Ectodermal cell (in vitro differentiated cells): ENCODE data around the gene SYNDIG1.
"Not testable (repeated sequence)": the region's sequence is repeated elsewhere in the genome, so short reads cannot be mapped to it uniquely, and the experiment has no call there.

Experiments
- H3K27ac ChIP-seq: 2 replicates; pipeline ENCODE4 v1.7.0; 2013; ENCODE audit warnings: mild to moderate bottlenecking, low read depth, low read length; ENCODE audit not compliant: insufficient read depth, poor library complexity, severe bottlenecking
- H3K27me3 ChIP-seq: 2 replicates; pipeline ENCODE4 v1.7.0; 2013; ENCODE audit warnings: mild to moderate bottlenecking, low read length; ENCODE audit not compliant: insufficient read depth, control insufficient read depth, poor library complexity, severe bottlenecking
- H3K36me3 ChIP-seq: one replicate; pipeline ENCODE4 v1.7.0; 2013; ENCODE audit warnings: low read length; ENCODE audit not compliant: control insufficient read depth, insufficient read depth
- H3K4me1 ChIP-seq: one replicate; pipeline ENCODE4 v1.7.0; 2013; ENCODE audit warnings: low read length; ENCODE audit not compliant: control insufficient read depth, insufficient read depth
- H3K4me3 ChIP-seq: 2 replicates; pipeline ENCODE4 v1.7.0; 2013; ENCODE audit warnings: low read depth, low read length, control low read depth; ENCODE audit not compliant: insufficient read depth
- H3K9me3 ChIP-seq: 2 replicates; pipeline ENCODE4 v1.7.0; 2013; ENCODE audit warnings: mild to moderate bottlenecking, low read length, moderate library complexity; ENCODE audit not compliant: control insufficient read depth
- WGBS, 2 experiments: methylation state at CpG; one replicate each; pipeline ENCODE4 v1.1.7; 2013; ENCODE audit warnings: missing lambda C conversion rate in 2 of 2; 5-methylcytosine and 5-hydroxymethylcytosine counted together

Gene SYNDIG1

DNA sequence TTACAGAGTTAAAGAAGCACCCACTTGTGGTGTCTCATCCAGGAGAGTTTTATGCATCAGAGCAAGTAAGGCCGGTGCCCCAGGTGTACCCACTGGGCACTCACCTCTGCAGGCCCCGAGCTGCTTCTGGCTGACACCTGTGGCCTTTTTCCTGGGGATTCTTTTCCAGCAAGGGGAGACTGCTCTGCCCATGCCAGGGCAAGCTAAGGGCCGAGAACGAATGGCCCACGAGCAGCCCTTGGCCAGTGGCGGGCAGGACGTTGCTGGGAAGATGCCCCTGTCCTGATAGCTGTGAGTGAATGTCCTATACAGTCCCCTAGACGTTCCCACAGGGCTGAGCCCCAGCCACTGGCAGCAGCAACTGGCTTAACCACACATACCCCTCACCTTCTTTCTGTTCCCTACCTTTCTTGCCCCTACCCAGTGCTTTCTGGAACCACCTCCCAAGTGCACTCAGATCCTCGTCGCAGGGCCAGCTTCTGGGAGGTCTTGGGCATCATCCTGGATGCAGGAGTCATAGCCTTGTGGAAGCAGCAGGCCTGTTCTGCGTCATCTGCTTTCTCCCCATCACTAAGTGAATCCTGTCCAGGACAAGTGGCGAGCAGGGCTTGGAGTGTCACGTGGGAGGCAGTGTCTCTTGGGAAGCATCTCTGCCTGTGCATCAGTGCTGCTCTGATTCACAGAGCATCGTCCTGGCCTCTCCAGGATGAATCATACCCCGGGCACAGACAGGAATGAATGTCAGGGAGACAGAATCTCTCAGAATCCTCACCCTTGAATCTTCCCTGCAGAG, 32.5 kb downstream of the SYNDIG1 start:
- Histone ChIP-seq H3K27ac (no peak overlapping the region), H3K36me3 (no peaks in the 10 kb centered on the region), H3K9me3 (no peaks in the 10 kb centered on the region), H3K4me3 (no peak overlapping the region), H3K27me3 (no peaks in the 10 kb centered on the region), H3K4me1 (no peaks in the 10 kb centered on the region)
- 88 to 92% methylated on average over 15 of the region's 15 CpGs for WGBS, 2 experiments

DNA sequence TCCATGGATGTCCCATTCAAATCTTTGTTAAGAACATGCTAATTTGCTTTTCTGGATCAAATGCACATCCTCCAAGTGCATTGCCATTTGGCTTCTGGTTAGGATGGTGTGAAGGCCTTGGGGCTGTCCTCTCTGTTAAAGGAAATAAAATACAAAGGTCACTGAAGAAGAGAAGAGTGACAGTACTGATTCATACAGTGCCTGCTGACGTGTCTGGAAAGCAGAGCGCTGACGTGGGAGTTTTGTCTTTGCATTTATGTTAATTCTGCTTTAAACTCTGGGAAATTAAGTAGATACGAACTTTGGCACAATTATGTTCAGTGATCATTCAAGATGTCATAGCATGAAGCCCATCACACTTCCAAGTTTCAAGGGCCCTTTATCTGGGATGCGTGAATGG, 33.2 kb downstream of the SYNDIG1 start:
- Histone ChIP-seq H3K4me1 (no peaks in the 10 kb centered on the region), H3K4me3 (no peak overlapping the region), H3K36me3 (no peaks in the 10 kb centered on the region), H3K27me3 (no peaks in the 10 kb centered on the region), H3K27ac (no peak overlapping the region), H3K9me3 (no peaks in the 10 kb centered on the region)
- WGBS, 2 experiments, result 97 to 98% methylated on average over 5 of the region's 5 CpGs

DNA sequence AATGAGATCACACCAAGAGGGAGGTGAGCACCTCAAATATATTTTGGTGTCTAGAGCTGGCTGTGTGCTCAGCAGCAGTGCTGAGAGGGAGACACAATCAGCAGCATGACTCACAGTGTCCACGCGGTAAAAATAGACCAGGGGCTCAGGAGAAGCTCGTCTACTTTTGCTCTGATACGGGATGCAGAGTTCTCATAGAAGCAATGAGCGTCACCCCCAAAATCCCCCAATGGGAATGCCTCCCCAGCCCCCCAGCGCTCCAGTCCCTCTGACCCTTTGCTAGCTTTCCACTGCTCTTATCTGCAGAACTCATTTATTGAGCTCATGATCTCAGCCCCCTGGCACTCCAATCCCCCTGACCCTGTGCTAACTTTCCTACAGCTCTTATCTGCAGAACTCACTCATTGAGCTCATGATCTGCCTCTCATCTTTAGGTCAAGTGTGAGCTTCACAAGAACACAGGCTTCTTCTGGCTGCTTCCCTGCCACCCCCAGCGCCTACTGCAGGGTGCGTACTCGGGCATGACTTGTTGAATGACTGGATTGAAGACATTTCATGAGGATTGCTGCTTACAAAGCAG, 34.0 kb downstream of the SYNDIG1 start:
- no peaks in the 10 kb centered on the region for H3K9me3 ChIP-seq
- H3K27me3 ChIP-seq, result no peaks in the 10 kb centered on the region
- no peak overlapping the region for H3K4me3 ChIP-seq
- no peak overlapping the region for H3K27ac ChIP-seq
- no peaks in the 10 kb centered on the region for H3K36me3 ChIP-seq
- H3K4me1 ChIP-seq, result no peaks in the 10 kb centered on the region
- 93% methylated on average over 9 of the region's 9 CpGs for WGBS, 2 experiments

DNA sequence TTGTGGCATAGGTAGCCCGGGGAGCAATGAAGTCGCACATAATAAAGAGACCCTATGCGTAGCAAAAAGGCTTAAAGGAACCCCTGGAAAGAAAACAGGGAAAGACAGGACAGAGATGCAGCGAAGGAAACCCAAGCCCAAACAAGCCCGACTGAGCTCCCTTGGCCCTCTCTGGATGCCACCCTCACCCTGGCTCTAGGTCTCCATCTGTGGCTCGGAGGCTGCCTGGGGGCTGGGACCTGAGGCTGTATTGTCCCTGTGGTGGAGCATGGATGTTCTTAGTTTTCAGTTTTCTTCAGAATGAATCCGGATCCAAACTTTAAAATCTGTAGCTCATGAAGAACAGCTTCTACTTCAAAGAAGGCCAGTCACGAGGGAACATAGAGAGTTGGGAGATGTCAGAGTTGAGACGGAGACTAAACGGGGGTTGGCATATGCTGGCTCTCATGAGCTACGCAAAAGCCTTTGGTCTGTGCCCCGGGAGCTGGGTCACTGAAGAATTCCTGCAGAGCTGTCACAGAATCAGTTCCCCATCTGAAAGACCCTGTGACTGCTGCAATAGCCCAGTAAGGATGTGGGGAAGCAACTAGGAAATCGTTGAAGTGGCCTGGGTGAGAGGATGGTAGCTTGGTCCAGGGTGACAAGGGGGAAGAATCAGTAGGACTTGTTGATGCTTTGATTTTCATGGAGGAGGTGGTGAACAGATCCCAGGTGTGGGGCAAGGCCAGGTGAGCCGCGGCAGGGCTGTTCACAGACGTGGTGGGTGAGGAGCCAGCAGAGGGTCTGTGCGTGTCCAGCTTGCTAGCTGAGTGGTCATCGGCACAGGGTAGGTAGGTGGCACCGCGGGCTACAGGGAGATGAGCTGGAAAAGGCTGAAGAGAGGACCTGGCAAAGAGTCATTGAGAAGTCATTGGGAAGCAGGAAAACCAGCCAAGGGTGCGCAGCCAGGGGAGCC, 35.2 kb downstream of the SYNDIG1 start:
- Histone ChIP-seq H3K9me3 (no peaks in the 10 kb centered on the region), H3K27me3 (no peaks in the 10 kb centered on the region), H3K36me3 (no peaks in the 10 kb centered on the region), H3K27ac (no peak overlapping the region), H3K4me3 (no peak overlapping the region), H3K4me1 (no peaks in the 10 kb centered on the region)
- WGBS, 2 experiments, result 93 to 94% methylated on average over 21 of the region's 21 CpGs

DNA sequence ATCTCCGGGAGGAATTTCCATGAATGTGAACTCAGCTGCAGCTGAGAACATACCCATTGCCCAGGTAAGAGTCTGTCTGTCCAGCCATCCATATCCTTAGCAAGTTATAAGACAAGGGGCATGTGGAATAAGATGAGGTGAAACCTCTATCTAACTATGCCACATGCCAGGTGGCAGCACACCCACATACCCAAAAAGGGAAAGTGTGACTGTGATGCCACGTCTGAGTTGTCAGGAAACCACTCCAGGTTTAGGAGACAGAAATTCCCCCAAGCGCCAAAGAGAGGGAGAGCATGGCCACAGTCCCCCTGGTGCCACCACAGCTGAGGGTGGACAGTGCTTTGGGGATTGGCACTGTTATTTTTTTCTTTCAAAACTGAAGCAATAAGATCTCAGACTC, 36.7 kb downstream of the SYNDIG1 start:
- WGBS, 2 experiments, result 75 to 86% methylated on average over 3 of the region's 3 CpGs
- Histone ChIP-seq H3K4me3 (no peak overlapping the region), H3K4me1 (no peaks in the 10 kb centered on the region)

DNA sequence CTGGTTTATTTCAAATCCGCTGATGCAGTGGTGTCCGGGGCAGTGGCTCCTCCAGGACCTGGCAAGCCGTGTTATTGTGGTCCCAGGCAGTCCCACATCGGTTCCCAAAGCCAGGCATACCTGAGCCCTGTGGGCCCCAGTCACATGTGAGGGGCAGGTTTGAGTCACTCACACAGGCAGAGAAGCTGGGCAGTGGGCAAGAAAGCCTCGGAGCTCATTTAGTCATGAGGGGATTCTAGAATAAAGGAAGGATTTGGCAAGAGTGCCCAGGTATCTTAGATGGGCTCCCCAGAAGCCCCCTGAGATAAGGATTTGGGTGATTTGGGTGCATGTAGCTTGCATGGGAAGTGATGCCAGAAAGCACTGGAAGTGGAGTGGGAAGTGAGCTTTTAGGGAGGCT, 37.3 kb downstream of the SYNDIG1 start:
- no peaks in the 10 kb centered on the region for H3K9me3 ChIP-seq
- no peaks in the 10 kb centered on the region for H3K4me1 ChIP-seq
- no peak overlapping the region for H3K4me3 ChIP-seq
- no peak overlapping the region for H3K27ac ChIP-seq
- 93 to 94% methylated on average over 5 of the region's 5 CpGs for WGBS, 2 experiments
- H3K27me3 ChIP-seq, result no peaks in the 10 kb centered on the region
- no peaks in the 10 kb centered on the region for H3K36me3 ChIP-seq

More for the DNA sequence above, 36.7 kb downstream of the SYNDIG1 start:
- Histone ChIP-seq H3K27me3 (no peaks in the 10 kb centered on the region), H3K36me3 (no peaks in the 10 kb centered on the region), H3K27ac (no peak overlapping the region), H3K9me3 (no peaks in the 10 kb centered on the region)

DNA sequence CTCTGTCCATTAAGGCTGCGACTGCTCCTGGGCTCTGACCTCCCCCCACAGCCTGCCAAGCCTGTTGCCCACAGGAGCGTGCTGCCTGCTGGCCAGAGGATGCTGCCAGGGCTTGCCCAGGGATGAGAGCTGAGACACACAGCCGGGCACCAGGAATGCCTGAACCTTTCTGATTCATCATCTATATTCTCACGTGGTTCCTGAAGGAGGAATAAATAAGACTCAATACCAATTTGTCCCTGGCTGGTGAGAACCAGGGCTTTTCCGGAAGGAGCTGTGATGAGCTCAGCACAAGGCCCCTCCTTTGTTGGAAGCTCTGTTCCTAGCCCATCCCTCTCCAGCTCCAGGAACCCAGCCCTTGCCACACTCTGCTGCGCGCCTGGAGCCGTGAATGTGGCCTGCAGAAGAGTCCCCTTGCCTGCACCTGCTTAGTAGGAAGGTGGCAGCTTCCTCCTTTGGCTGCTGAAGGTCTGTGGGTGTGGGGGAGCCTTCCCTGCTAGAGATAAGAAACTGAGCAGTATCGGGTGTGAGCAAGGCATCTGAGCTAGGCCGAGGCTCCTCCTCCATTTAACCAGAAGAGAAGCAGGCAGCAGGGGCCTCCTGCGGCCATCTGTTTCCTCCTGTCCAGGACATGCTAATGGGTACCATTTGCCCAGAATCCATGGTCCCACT, 37.9 kb downstream of the SYNDIG1 start:
- no peaks in the 10 kb centered on the region for H3K27me3 ChIP-seq
- H3K4me3 ChIP-seq, result no peak overlapping the region
- no peaks in the 10 kb centered on the region for H3K4me1 ChIP-seq
- H3K9me3 ChIP-seq, result no peaks in the 10 kb centered on the region
- WGBS, 2 experiments, result 85 to 88% methylated on average over 11 of the region's 11 CpGs
- H3K27ac ChIP-seq, result no peak overlapping the region
- H3K36me3 ChIP-seq, result no peaks in the 10 kb centered on the region

DNA sequence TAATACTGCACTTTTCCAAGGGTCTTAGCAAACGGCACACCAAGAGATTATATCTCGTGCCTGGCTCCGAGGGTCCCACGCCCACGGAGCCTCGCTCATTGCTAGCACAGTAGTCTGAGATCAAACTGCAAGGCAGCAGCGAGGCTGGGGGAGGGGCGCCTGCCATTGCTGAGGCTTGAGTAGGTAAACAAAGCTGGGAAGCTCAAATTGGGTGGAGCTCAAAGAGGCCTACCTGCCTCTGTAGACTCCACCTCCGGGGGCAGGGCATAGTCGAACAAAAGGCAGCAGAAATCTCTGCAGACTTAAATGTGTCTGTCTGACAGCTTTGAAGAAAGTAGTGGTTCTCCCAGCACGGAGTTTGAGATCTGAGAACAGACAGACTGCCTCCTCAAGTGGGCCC, 43.0 kb downstream of the SYNDIG1 start:
- H3K36me3 ChIP-seq, H3K27me3 ChIP-seq, H3K4me1 ChIP-seq, H3K27ac ChIP-seq, H3K9me3 ChIP-seq, H3K4me3 ChIP-seq: not testable (repeated sequence)
- 89 to 90% methylated on average over 11 of the region's 11 CpGs for WGBS, 2 experiments

DNA sequence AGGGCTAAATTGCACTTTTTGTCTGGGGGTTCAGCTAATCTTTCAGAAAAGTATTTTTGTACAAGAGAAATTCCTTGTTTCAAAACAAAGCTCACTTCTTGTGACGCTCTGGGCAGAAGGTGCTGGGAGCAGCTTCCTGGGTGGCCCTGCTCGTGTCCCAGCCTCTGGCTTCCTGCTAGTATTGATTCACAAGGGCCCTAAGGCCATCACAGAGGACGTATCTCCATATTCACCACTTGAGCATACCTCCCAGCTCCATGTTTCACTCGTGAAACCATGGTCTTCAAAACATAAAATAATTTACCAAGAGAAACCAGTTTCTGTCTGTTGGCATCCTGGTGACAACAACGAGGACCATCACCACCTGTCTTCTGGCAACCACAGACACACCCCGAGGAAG, 49.1 kb downstream of the SYNDIG1 start:
- no peak overlapping the region for H3K4me3 ChIP-seq
- WGBS, 2 experiments, result 91 to 94% methylated on average over 6 of the region's 6 CpGs
- no peaks in the 10 kb centered on the region for H3K4me1 ChIP-seq
- H3K27ac ChIP-seq, result no peak overlapping the region
- H3K9me3 ChIP-seq, result no peaks in the 10 kb centered on the region
- no peaks in the 10 kb centered on the region for H3K36me3 ChIP-seq
- no peaks in the 10 kb centered on the region for H3K27me3 ChIP-seq
